Testis (tissue), 3 donors: Measurements from ENCODE around the gene CIDEB. TPM values are rescaled to one million over a fixed set of nuclear protein-coding genes. Genes with fewer than 3 reads are reported as not detected.
A peak's percentile ranks its signal among the peaks of the same experiment; 100 is the strongest.

Source experiments
- DNase-seq: peaks from one replicate; pipeline ENCODE4 v3.0.0-alpha.2; 2019
- H3K27ac ChIP-seq, 2 donors: fragments of 200-600 bp; sonication (generic); one replicate each; pipeline ENCODE4 v1.5.1; 2019
- H3K27me3 ChIP-seq: fragments of 200-600 bp; sonication (generic); one replicate; pipeline ENCODE4 v1.5.1; 2019
- H3K36me3 ChIP-seq: fragments of 200-600 bp; sonication (generic); one replicate; pipeline ENCODE4 v1.5.1; 2017; ENCODE audit warnings: low read depth; ENCODE audit errors: missing control alignments
- H3K4me1 ChIP-seq: fragments of 200-600 bp; sonication (generic); one replicate; pipeline ENCODE4 v1.5.1; 2019
- H3K4me3 ChIP-seq, 2 donors: fragments of 200-600 bp; sonication (generic); one replicate each; pipeline ENCODE4 v1.5.1; 2017 to 2019
- H3K9me3 ChIP-seq: fragments of 200-600 bp; sonication (generic); one replicate; pipeline ENCODE4 v1.5.1; 2017
- POLR2A ChIP-seq: fragments of 450-650 bp; IDR thresholded peaks from one replicate; pipeline ENCODE4 v1.6.1; 2017; ENCODE audit warnings: antibody characterized with exemption, mild to moderate bottlenecking, moderate library complexity
- whole genome bisulfite sequencing, 2 donors: methylation state at CpG; one replicate each; pipeline ENCODE4 v1.1.5; 2018; 5-methylcytosine and 5-hydroxymethylcytosine counted together
- intact Hi-C: fragments of 100-400 bp; cut with DNase I; formaldehyde crosslinking; loops from one replicate; pipeline ENCODE4 v1.15.1; 2023; ENCODE audit warnings: low total_unique reads
- polyA plus RNA-seq: library from polyadenylated mRNA; stranded (reverse); fragments of 350-450 nt; fragmentation: Illumina TruSeq; extraction: RNeasy Lipid Tissue Mini Kit (QIAGEN cat#74804); gene quantifications from one replicate; pipeline ENCODE4 v1.2.3, GENCODE V29; 2014; ENCODE audit warnings: low read depth, low replicate concordance; ENCODE audit not compliant: insufficient read depth
- total RNA-seq, 2 donors: library from RNA; depleted of rRNA; stranded (reverse); fragments of >200 nt; gene quantifications; one replicate each; pipeline ENCODE4 v1.2.3, GENCODE V29; 2016
- TF ChIP-seq, protein P1 (sequence below), 3 experiments: fragments of 450-650 bp in 2 of 3; fragments of 200-600 bp in 1 of 3; sonication (generic) in 1 of 3; IDR thresholded peaks; one replicate each; pipeline ENCODE4 v1.5.1; 2016 to 2019; ENCODE audit warnings: antibody characterized with exemption in 3 of 3, mild to moderate bottlenecking in 2 of 3, moderate library complexity in 1 of 3

Gene CIDEB
- total and polyA plus RNA-seq, 3 donors from 2014 or later: 3.8 to 7.0 (median 6.6) TPM

DNA sequence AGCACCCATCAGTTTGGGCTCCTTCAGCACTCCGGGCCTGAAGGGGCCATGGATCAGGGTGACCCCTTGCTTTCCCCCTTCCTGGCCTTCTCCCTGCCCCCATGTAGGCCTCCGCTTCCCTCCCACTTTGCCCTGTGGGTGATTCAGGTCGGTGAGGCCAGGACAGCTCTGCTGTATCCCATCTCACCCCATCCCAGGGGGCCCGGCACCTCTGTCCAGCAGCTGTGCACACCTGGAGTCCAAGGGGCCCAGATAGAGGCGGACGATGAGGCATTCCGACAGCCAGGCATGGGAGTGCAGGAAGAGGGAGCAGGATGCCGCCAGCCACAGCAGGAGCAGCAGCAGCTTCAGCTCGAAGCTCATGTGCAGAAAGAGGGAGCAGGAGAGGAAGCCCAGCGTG, 14.9 kb upstream of the CIDEB start:
- 81 to 85% methylated on average over 8 to 10 of the region's 10 CpGs for WGBS, 2 donors
- TF ChIP-seq, protein P1, sequence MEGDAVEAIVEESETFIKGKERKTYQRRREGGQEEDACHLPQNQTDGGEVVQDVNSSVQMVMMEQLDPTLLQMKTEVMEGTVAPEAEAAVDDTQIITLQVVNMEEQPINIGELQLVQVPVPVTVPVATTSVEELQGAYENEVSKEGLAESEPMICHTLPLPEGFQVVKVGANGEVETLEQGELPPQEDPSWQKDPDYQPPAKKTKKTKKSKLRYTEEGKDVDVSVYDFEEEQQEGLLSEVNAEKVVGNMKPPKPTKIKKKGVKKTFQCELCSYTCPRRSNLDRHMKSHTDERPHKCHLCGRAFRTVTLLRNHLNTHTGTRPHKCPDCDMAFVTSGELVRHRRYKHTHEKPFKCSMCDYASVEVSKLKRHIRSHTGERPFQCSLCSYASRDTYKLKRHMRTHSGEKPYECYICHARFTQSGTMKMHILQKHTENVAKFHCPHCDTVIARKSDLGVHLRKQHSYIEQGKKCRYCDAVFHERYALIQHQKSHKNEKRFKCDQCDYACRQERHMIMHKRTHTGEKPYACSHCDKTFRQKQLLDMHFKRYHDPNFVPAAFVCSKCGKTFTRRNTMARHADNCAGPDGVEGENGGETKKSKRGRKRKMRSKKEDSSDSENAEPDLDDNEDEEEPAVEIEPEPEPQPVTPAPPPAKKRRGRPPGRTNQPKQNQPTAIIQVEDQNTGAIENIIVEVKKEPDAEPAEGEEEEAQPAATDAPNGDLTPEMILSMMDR (IDR thresholded peaks at IDR 0.05): no peak
- no peak for TF ChIP-seq POLR2A
- H3K36me3 ChIP-seq: no peaks in the 10 kb centered on the region

GRCh38 chr14:24321212-24321975, 13.6 kb upstream of the CIDEB start:
- Histone ChIP-seq H3K4me1 (peaks cover 3% of the 10 kb centered on the region), H3K9me3 (no peaks in the 10 kb centered on the region), H3K4me3 (no peak overlapping the region), H3K27ac (no peak overlapping the region), H3K36me3 (no peaks in the 10 kb centered on the region), H3K27me3 (no peaks in the 10 kb centered on the region)
- intact Hi-C loops: no loop called here
- WGBS, 2 donors: 74 to 81% methylated on average over 14 of the region's 14 CpGs
- no peak for DNase-seq
- TF ChIP-seq, protein P1 (IDR thresholded peaks at IDR 0.05): no peak
- TF ChIP-seq POLR2A: no peak

More for the DNA sequence above, 14.9 kb upstream of the CIDEB start:
- Histone ChIP-seq H3K4me1 (no peaks in the 10 kb centered on the region), H3K4me3 (no peak overlapping the region), H3K27me3 (no peaks in the 10 kb centered on the region), H3K9me3 (no peaks in the 10 kb centered on the region), H3K27ac (no peak overlapping the region)
- intact Hi-C loops: no loop called here
- DNase-seq: no peak

DNA sequence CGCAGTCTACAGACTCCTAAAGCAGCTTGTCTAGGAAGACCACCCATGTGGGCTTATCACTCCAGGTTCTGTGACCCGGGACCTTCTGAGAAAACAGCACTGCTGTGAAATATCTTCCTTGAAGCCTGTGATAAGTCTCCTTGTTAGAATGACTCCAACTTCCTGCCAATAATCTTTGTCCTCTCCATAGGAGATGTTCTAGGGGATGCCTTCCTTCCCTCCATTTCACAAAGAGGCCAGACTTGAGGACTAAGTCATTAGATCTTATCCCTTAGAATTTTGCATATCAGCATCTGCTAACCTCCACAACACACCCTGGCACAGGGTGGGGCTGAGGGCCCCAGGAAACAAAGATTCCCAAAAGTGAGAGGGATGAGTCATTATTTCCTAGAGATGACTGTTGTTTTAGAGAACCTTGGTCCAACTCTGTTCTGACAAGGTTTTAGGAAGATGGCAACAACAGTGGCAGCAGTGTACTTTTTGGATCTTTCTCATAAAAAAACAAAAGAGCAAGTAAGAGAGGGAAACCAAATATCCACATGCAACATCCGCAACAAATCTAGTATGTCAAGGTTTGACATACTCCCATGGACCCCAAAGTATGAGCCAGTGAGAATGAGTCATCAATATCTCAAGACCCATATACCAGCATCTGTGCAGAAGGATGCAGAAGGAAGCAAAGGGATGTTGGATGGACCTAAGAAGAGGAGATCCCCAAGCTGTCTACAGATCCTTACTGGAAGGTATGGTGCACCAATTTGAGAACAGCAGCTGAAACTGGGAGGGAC, 9.6 kb upstream of the CIDEB start:
- Histone ChIP-seq H3K36me3 (no peaks in the 10 kb centered on the region), H3K4me1 (peaks cover 3% of the 10 kb centered on the region), H3K27me3 (no peaks in the 10 kb centered on the region), H3K9me3 (no peaks in the 10 kb centered on the region), H3K27ac (no peak overlapping the region), H3K4me3 (no peak overlapping the region)
- WGBS, 2 donors: 60 to 76% methylated on average over 3 of the region's 3 CpGs
- no peak for TF ChIP-seq POLR2A
- TF ChIP-seq, protein P1 (IDR thresholded peaks at IDR 0.05): no peak
- intact Hi-C loops: no loop called here
- DNase-seq: no peak

DNA sequence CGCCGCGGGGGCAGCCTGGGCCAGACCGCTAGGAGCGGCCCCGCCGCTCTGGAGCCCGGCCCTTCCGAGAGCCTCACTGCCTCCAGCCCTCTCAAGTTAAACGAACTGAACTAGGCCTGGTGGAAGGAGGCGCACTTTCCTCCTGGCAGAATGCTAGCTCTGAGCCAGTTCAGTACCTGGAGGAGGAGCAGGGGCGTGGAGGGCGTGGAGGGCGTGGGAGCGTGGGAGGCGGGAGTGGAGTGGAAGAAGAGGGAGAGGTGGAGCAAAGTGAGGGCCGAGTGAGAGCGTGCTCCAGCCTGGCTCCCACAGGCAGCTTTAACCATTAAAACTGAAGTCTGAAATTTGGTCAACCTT, 8.8 kb upstream of the CIDEB start:
- intact Hi-C loops: no loop called here
- Histone ChIP-seq H3K4me3 (peak overlapping the region in 1 of 2 donors; percentile 34), H3K27ac (no peak overlapping the region)

More for the DNA sequence above, 8.8 kb upstream of the CIDEB start:
- Histone ChIP-seq H3K36me3 (no peaks in the 10 kb centered on the region), H3K27me3 (no peaks in the 10 kb centered on the region), H3K4me1 (peaks cover 4% of the 10 kb centered on the region), H3K9me3 (no peaks in the 10 kb centered on the region)
- WGBS, 2 donors: 23 to 42% methylated on average over 18 of the region's 18 CpGs
- TF ChIP-seq POLR2A: no peak
- TF ChIP-seq, protein P1 (IDR thresholded peaks at IDR 0.05): no peak
- DNase-seq: no peak
